HUES6 (cell line): ENCODE measurements around the gene ABCA4.

Experiments
- H3K27ac ChIP-seq: 2 replicates; pipeline ENCODE4 v1.7.0; 2013; ENCODE audit warnings: low read depth, mild to moderate bottlenecking, low read length, inconsistent platforms
- H3K27me3 ChIP-seq: 2 replicates; pipeline ENCODE4 v1.6.1; 2013; ENCODE audit warnings: low read length; ENCODE audit not compliant: control insufficient read depth, insufficient read depth
- H3K36me3 ChIP-seq: 2 replicates; pipeline ENCODE4 v1.6.1; 2013; ENCODE audit warnings: low read length; ENCODE audit not compliant: control insufficient read depth, insufficient read depth
- H3K4me1 ChIP-seq: 2 replicates; pipeline ENCODE4 v1.6.1; 2013; ENCODE audit warnings: low read length; ENCODE audit not compliant: control insufficient read depth, insufficient read depth
- H3K4me3 ChIP-seq: 2 replicates; pipeline ENCODE4 v1.5.1; 2013; ENCODE audit warnings: low read depth, low read length
- H3K9ac ChIP-seq: one replicate; pipeline ENCODE4 v1.6.1; 2013; ENCODE audit warnings: mild to moderate bottlenecking, low read length
- H3K9me3 ChIP-seq: 2 replicates; pipeline ENCODE4 v1.6.1; 2013; ENCODE audit warnings: low read depth, low read length; ENCODE audit not compliant: control insufficient read depth, insufficient read depth

Gene ABCA4

DNA sequence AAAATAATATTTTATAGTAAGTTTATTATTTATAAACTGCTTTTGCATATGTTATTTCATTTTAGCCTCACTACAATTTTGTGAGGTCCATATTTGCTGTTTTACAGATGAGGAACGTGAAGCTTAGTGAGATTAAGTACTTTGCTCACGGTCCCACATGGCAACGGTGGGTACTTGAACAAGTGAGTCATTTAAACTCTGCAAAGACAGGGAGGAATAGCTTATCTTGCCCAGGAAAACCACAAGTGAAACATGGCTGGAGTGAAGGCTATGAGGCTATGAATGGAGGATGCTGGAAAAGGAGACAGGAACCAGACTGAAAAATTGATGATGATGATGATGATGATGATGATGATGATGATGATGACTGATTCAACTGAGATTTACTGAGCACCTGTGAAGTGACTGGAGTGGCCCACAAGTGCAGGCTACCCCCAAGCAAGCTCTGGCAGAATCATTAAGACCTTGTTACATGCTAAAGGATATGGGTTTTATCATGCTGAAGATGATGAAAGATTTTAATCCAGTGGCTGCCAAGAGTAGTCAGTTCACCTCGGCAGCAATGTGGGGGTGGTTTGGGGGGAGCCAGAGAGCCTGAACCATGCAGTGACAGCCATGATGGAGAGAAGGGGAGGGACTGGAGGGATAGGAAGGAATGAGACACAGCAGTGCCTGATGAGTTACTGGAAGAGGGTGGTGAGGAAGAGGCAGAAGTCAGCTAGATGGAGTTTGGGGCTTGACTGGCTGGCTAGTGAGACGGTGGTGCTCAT is 1.4 kb upstream of the ABCA4 start:
- Histone ChIP-seq H3K27me3 (no peaks in the 10 kb centered on the region), H3K4me3 (no peak overlapping the region), H3K9ac (no peak overlapping the region), H3K27ac (no peak overlapping the region), H3K4me1 (peaks cover 36% of the 10 kb centered on the region), H3K9me3 (no peaks in the 10 kb centered on the region), H3K36me3 (no peaks in the 10 kb centered on the region)

DNA sequence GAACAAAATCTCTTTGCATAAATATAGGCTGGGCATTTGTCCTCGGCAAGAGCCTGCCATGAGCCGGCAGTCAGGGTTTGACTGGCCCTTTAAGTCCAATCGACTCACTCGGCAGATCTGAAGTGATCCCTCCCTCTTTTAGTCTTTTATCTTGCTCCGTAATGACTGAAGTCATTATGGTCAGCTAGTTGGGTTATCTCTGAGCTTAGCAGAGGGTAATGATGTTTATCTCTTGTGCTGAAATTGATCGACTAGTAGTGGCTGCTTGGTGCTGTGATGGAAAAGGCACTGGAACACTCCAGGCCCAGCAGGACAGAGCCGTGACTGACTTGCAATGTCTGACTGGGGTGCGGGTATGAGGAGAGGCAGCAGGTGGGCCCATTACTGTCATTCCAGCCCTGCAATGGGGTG is 468 bp upstream of the ABCA4 start:
- Histone ChIP-seq H3K4me3 (no peak overlapping the region), H3K9me3 (no peaks in the 10 kb centered on the region), H3K27ac (no peak overlapping the region), H3K9ac (no peak overlapping the region), H3K36me3 (no peaks in the 10 kb centered on the region), H3K4me1 (peaks cover 44% of the 10 kb centered on the region), H3K27me3 (no peaks in the 10 kb centered on the region)

DNA sequence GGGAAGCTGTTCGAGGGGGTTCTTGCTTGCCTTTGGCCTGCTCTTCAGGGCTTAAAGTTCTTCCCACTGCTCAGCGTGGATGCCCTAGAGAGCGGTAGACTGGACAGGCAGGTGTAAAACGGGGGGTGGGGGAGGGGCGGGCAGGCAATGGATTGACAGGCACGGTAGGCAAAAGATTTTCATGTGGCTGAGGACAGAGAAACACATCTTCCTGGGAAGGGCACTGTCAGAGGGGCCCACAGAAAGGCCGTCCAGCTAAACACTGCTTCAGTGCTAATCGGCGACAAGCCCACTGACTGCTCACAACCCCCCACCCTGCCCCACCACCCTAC is 412 bp downstream of the ABCA4 start:
- Histone ChIP-seq H3K27me3 (peaks cover 4% of the 10 kb centered on the region; the same call in 1 of the 2 replicates), H3K27ac (no peak overlapping the region), H3K9me3 (no peaks in the 10 kb centered on the region), H3K4me1 (peaks cover 47% of the 10 kb centered on the region), H3K4me3 (no peak overlapping the region), H3K9ac (no peak overlapping the region), H3K36me3 (no peaks in the 10 kb centered on the region)

DNA sequence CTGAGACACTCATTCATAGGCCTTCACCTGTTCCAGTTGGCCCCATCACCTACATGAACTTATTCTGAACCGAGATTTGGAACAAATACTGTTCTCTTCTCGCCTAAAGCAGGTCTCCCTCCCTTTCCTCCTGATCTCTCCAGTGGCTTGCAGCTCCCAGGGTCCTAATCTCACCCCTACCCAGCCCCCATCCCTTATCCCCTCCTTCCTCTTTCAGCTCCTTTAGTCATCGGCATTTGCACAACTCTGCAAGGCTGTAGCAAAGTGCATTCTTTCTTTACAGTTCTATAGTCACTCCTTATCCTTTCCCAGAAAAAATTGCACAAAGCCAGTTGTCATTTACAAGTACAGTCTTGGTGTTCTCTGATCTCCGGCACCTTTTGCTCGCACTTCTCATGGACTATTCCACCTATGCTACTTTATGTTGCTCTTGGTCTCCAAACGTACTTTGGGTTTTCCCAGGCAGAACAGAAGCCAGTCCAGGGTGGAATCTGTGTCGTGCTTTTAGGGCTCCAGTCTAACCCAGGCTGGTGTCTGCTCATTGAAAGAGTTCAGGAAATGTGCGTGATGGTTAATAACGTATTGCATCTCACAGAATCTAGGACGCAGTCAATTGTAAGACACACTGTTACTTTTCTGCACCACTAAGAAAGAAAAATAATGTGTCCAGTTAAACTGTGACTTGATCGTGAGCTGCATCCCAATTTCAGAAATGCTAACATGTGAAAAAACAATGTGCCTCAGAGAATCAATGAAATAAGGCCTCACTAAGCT is 965 bp downstream of the ABCA4 start:
- H3K4me3 ChIP-seq = no peak overlapping the region
- peaks cover 9% of the 10 kb centered on the region; the same call in 1 of the 2 replicates for H3K27me3 ChIP-seq
- peaks cover 48% of the 10 kb centered on the region for H3K4me1 ChIP-seq
- no peak overlapping the region for H3K9ac ChIP-seq
- H3K27ac ChIP-seq = no peak overlapping the region
- no peaks in the 10 kb centered on the region for H3K9me3 ChIP-seq
- no peaks in the 10 kb centered on the region for H3K36me3 ChIP-seq

DNA sequence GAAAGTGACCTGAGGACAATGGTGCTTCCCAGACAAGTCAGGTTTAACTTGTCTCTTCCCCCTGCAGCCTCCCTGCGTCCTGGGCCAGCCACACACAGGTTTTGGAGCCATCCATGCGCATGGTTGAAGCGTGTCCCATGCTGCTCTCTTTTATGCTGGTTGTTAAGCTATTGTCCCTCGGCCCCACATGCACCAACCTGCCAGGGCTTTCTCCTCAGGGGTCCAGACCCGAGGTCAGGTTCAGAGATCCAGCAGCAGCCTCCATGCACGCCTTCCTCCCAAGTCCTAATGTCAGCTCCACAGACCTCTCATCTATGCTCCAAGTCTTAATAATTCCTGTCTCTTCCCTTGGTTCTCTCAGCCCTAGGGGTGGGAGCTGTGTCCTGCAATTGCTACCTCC is 1.6 kb downstream of the ABCA4 start:
- Histone ChIP-seq H3K4me1 (peaks cover 49% of the 10 kb centered on the region), H3K27ac (no peak overlapping the region), H3K36me3 (no peaks in the 10 kb centered on the region), H3K9me3 (no peaks in the 10 kb centered on the region), H3K9ac (no peak overlapping the region), H3K4me3 (no peak overlapping the region), H3K27me3 (peaks cover 12% of the 10 kb centered on the region; the same call in 1 of the 2 replicates)

DNA sequence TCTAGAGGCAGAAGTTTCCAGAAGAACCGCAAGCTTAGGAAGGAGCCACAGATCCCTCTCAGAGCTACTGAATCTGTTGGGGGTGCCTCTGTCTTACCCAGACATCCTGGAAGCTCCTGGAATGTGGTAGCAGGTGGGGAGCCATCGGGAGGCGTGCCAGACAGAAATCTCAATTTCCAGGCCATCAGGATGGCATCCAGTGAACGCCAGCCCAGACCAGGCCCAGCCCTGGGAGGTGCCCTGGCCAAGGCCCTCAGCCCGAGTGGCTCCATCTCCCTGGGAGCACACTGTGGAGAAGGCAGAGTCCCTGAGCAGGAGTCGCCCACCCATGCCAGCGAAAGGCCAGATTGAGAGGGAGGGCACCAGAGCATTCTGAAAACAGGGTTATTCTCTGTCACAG is 2.5 kb downstream of the ABCA4 start:
- Histone ChIP-seq H3K36me3 (no peaks in the 10 kb centered on the region), H3K27ac (no peak overlapping the region), H3K4me1 (peaks cover 57% of the 10 kb centered on the region), H3K4me3 (no peak overlapping the region), H3K9me3 (no peaks in the 10 kb centered on the region), H3K27me3 (peaks cover 12% of the 10 kb centered on the region; the same call in 1 of the 2 replicates), H3K9ac (no peak overlapping the region)

DNA sequence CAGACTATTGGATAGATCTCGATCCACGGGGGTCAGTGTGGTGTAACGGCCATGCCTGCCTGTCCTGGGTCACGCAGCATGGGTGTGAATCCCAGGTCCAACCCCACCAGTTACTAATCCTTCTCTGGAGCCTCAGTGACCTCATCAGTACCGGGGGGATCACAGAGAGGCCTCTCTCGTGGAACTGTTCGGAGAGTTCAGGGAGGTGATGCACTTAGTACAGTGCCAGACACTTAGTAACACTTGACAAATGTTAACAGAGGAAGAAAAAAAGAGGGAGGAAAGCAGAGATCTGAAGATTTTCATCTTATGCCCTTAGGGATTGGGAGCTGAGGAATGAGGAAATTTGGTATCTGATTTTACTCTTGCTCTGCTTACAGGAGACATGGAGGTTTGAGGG is 2.9 kb downstream of the ABCA4 start:
- Histone ChIP-seq H3K27me3 (peaks cover 12% of the 10 kb centered on the region; the same call in 1 of the 2 replicates), H3K9ac (no peak overlapping the region), H3K9me3 (no peaks in the 10 kb centered on the region), H3K36me3 (no peaks in the 10 kb centered on the region), H3K27ac (no peak overlapping the region), H3K4me1 (peaks cover 62% of the 10 kb centered on the region), H3K4me3 (no peak overlapping the region)

DNA sequence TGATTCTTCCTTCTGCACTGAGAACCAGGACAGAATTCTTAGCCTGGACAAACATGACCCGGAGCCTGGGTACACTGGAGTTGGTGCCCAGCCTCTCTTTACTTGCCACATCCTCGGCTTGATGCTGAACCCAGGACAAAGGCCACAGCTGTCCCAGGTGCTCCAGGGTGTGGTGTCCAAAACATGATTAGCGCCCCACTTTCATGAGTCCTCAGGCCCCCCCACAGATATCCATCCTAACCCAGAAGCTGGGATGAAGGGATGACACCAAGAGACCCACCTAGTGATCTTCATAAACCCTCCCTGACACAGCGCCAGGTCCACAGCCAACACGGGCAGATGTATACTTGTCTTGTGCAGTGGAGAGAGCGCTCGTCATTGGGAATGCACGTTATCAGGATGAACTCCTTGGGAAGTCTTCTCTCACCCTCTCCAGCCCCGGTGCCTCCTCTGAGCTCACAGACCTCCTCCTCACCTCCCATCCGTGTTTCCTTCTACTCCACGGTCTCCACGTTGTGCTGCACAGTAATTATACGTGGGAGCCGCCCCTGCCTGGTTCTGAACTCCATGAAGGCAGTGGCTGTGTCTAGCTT is 3.6 kb downstream of the ABCA4 start:
- Histone ChIP-seq H3K4me1 (peaks cover 66% of the 10 kb centered on the region), H3K9ac (no peak overlapping the region)

DNA sequence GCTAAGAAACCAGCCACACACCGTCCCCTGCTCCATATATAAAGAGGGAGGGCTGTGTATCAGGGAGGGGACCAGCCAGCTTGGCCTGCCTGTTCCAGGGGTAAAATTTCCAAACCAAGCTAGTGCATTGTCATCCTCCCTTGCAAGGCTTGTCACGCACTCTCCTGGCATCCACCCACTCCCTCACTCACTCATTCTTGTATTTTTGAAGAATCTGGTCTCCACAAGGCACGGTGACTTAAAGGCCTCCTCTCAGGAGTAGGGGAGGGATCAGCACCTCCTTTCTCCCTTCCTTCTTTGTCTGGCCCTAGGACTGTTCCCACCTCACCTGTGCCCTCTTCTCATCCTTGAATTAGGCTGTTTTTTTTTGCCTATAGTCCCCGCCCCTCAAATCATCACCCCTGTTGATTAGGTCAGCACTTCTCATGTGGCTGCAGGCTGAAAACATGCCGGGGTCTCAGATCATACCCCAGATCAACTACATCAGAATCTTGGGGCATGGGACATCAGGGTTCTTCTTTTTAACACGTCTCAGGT is 5.0 kb downstream of the ABCA4 start:
- Histone ChIP-seq H3K4me3 (no peak overlapping the region), H3K4me1 (peaks cover 72% of the 10 kb centered on the region), H3K9me3 (no peaks in the 10 kb centered on the region)

More for the DNA sequence above, 3.6 kb downstream of the ABCA4 start:
- H3K4me3 ChIP-seq = no peak overlapping the region
- H3K36me3 ChIP-seq = no peaks in the 10 kb centered on the region
- no peaks in the 10 kb centered on the region for H3K9me3 ChIP-seq
- H3K27ac ChIP-seq = no peak overlapping the region
- peaks cover 12% of the 10 kb centered on the region; the same call in 1 of the 2 replicates for H3K27me3 ChIP-seq

DNA sequence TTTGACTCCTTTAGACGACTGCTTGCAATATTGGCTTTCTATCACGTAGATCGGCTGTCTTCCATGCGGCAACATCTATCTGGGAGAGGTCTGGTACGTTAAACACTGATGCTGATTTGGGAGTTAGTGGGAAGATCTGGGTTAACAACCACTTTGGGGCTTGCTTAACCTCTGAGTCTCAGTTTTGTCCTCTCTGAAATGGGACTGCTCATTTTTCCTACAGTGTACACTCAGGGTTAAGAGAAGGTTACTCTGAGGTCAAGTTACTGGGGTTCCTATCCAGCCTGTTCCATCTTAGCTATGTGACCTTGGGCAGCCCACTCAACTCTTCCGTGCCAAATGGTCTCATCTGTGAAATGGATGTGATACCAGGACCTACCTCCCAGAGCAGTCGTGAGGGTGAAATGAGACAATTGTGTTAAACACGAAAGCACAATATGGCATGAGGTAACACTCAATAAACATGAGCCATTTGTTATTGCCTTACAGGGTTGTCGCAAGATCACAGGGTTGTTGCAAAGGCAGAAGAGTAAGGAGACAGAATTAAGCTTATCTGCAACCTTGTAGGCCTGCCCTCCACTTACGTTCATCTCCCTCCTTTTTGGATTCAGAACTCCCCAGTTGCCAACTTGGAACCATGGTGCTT is 5.6 kb downstream of the ABCA4 start:
- Histone ChIP-seq H3K27ac (no peak overlapping the region), H3K9me3 (no peaks in the 10 kb centered on the region), H3K36me3 (no peaks in the 10 kb centered on the region), H3K4me3 (no peak overlapping the region), H3K27me3 (peaks cover 12% of the 10 kb centered on the region; the same call in 1 of the 2 replicates), H3K4me1 (peaks cover 70% of the 10 kb centered on the region), H3K9ac (no peak overlapping the region)

More for the DNA sequence above, 5.0 kb downstream of the ABCA4 start:
- H3K27me3 ChIP-seq = peaks cover 12% of the 10 kb centered on the region; the same call in 1 of the 2 replicates
- H3K27ac ChIP-seq = no peak overlapping the region
- no peak overlapping the region for H3K9ac ChIP-seq
- H3K36me3 ChIP-seq = no peaks in the 10 kb centered on the region
